DMS 273 (cell line): Measurements from ENCODE around the gene GPAT3.
A peak's percentile ranks its signal among the peaks of the same experiment; 100 is the strongest.
"Not testable (repeated sequence)": the region's sequence is repeated elsewhere in the genome, so short reads cannot be mapped to it uniquely, and the experiment has no call there.

Source experiments
- DNase-seq: peaks from one replicate; lab custom pipeline; 2025; ENCODE audit not compliant: unreplicated experiment; lab: John Stamatoyannopoulos, UW

The GPAT3 gene

DNA sequence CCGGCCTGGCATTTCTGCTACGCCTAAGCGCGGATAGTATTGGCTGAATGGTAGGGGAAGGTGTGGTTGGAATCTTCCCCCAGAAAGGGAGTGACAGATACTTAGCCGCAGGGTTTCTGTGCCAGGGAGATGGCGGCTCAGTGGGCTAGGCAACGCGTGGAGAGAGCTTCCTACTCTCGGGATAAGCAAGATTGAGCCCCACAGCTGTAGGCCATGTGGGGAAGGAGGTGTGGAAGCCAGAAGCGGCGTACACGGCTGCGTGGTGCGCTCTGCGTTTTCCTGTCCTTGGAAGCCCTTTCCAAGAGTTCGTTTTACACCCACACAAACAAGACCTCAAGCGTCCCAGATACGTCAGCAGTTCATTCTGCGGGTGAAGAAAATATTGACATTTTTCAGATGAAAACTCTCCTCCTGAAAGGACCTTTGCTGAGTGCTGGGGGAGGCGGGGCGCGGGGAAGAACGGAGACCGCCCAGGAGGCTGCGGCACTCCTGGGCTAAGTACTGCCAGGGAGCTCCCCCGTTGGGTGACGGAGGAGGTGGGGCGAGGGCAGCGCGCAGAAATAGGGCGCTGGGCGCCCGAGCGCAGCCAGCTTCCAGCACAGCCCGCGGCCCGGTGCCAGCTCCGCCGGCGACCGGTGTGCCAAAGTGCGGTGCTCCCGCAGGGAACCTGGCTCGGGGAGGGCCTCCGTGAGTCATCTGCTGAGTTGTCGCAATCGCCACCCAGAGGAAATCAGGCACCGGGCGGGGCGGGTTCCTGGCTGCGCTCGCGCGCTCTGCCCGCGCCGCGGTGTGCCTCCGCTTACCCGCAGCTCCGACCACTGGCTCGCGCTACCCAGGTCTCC, at the start of gene GPAT3:
TSS of gene GPAT3 (plus strand) at position 589 of the 842 bp plus-strand sequence. CDS start 515 bp downstream, outside the sequence.
- peak; percentile 65 for DNase-seq

- no peak for DNase-seq
These were observed 49.3 kb upstream of the GPAT3 start for GRCh38 chr4:83486457-83487129.

GRCh38 chr4:83489711-83490326, 46.1 kb upstream of the GPAT3 start:
- no peak for DNase-seq

DNA sequence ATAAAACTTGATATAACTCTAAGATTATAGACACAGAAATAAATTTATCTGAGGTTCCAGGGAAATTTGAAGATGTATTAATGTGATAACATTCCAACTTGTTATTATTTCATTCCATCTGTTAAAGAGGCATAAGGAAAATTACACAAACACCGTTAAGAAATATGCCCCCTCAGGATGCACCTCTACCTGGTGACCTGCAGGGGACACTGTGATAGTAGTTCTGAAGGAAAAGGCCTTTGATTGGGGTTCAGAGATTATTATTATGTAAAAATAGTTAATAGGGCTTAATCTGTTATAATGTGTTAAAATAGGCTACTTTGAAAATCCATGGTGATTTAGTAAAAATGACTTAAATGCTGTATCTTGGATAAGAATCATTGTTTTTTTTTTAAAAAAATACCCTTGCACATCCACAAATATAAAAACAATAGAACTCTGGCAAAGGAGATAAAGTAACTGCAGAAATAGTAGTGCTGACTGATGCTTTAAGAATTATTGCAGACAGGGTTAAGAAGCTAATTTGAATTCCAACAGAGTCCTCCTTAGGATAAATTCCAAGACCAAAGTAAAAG, 44.9 kb upstream of the GPAT3 start:
- peak; percentile 49 for DNase-seq

GRCh38 chr4:83496085-83496917, 39.6 kb upstream of the GPAT3 start:
- not testable (repeated sequence) for DNase-seq

- no peak for DNase-seq
These were observed 37.7 kb upstream of the GPAT3 start for GRCh38 chr4:83498187-83498586.

GRCh38 chr4:83501671-83502070, 34.2 kb upstream of the GPAT3 start:
- not testable (repeated sequence) for DNase-seq

DNA sequence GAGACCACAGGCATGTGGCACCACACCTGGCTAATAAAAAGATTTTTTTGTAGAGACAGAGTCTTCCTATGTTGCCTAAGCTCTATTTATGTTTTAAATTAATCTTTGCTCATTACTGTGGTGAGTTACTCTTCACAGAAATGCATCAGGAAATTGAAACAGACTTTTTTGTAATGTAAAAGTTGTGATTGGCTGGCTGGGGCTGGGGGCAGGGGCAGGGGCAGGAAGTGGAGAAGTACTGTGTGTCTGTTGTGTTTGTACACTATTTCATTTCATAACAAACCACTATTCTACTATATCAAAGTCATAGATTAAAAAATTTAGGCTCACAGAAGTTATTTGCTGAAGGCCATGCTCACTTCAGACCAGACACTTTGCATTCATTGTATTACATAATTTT, 31.9 kb upstream of the GPAT3 start:
- no peak for DNase-seq

DNA sequence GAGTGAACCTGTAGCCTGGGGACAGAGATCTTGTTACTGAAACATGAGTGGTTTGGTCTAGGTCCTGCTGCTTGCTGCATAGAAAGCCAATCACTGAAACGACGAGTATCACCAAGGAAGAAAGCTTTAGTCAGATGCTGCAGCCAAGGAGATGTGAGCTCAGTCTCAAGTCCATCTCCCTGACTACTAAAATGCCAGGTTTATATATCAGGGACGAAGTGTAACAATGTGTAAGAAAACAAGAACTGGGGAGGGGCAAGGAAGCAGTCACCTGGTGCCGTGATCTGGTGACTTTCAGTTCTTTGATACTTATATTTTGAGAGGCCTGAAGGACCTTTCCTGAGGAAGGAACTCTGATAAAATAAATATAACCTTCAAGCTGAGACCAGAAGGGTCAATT, 31.4 kb upstream of the GPAT3 start:
- DNase-seq: no peak

GRCh38 chr4:83504996-83505395, 30.9 kb upstream of the GPAT3 start:
- DNase-seq: no peak

- DNase-seq: peak; percentile 74
These were observed 26.7 kb upstream of the GPAT3 start for GRCh38 chr4:83509156-83509585.

DNA sequence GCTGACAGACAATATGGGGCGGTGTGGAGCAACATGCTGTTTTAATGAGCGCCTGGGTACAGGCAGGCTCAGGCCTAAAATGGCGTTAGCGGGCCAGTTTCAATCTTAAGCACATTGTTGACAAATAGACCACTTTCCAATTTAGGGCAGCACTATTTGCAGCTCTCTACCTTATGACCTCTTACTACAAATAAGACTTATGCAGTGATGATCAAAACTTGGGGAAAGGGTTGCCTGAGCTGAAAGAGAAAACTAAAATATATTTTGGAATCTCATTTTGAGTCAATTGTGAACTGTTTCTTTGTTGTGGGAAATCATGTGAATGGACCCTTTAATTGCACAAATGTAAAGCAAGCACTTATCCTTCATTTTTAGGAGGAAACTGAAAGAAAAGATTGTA, 25.5 kb upstream of the GPAT3 start:
- DNase-seq: no peak

GRCh38 chr4:83516042-83516772, 19.7 kb upstream of the GPAT3 start:
- DNase-seq: no peak

GRCh38 chr4:83522239-83522638, 13.7 kb upstream of the GPAT3 start:
- no peak for DNase-seq

DNA sequence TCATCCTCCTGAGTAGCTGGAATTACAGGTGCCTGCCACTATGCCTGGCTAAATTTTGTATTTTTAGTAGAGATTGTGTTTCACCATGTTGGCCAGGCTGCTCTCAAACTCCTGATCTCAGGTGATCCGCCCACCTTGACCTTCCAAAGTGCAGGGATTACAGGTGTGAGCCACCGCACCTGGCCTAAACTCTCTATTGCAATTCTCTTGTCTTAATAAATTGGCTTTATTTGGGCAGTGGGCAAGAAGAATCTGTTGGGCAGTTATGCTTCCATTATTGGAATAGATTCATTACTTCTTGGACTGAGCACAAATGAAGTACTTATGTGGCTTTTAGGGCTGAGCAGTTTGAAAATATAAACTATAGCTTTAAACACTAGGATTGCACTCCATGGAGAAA, 8.2 kb upstream of the GPAT3 start:
- DNase-seq: no peak

- no peak for DNase-seq
These were observed 709 bp downstream of the GPAT3 start for GRCh38 chr4:83536362-83537272.

GRCh38 chr4:83542225-83542624, 6.3 kb downstream of the GPAT3 start:
- no peak for DNase-seq

DNA sequence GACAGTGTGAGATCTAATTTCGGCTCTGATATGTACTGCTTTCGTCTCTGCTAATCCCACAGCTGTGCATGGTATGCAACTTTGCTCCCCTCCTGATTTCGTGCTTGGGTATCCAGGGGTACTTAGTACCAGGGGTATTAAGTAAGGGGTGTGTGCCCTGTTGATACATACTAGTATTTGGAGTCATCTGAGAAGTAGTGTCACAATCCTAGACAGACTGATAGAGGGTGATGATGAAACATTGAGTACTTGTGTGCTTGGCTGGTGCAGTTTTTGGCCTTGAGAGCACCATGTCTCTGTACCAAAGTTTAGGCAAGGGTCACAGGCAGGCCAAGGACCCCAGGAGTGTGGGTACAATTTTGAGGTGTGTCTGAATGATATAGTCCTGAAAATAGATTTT, 10.9 kb downstream of the GPAT3 start:
- DNase-seq: no peak
